IPS-18a (cell line): ENCODE data around the gene ARAP2.
A peak's percentile ranks its signal among the peaks of the same experiment; 100 is the strongest.

Source experiments
- H3K27ac ChIP-seq: one replicate; pipeline ENCODE4 v1.5.1; 2013; ENCODE audit warnings: low read length
- H3K27me3 ChIP-seq: one replicate; pipeline ENCODE4 v1.6.1; 2013; ENCODE audit warnings: mild to moderate bottlenecking, low read length; ENCODE audit not compliant: control insufficient read depth, insufficient read depth
- H3K36me3 ChIP-seq: one replicate; pipeline ENCODE4 v1.6.1; 2013; ENCODE audit warnings: low read depth, low read length; ENCODE audit not compliant: control insufficient read depth
- H3K4me1 ChIP-seq: one replicate; pipeline ENCODE4 v1.6.1; 2013; ENCODE audit warnings: low read depth, low read length; ENCODE audit not compliant: control insufficient read depth
- H3K4me3 ChIP-seq: one replicate; pipeline ENCODE4 v1.5.1; 2013; ENCODE audit warnings: low read length
- H3K9ac ChIP-seq: one replicate; pipeline ENCODE4 v1.6.1; 2013; ENCODE audit warnings: mild to moderate bottlenecking, low read length, moderate library complexity
- H3K9me3 ChIP-seq: one replicate; pipeline ENCODE4 v1.6.1; 2013; ENCODE audit warnings: low read depth, low read length; ENCODE audit not compliant: control insufficient read depth

The ARAP2 gene

DNA sequence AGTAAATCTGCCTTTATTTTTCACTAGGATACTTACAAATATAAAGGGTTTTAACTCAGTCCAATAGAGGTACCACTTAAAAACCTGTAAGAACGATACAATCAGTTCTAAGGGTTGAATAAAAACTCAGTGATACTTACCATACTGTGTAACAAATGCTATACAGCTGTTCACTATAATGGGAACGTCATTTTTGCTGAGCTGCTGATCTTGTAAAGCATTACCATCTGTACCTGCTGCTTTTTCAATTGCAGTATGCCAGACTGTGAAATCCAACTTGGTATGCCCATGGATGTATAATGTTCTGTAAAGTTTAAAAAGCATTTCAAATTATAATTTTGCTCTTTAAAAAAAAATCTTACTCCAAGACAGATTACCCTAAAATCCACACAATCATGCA lies 111.2 kb downstream of the ARAP2 start:
- Histone ChIP-seq H3K9me3 (no peaks in the 10 kb centered on the region), H3K4me1 (peaks cover 11% of the 10 kb centered on the region), H3K4me3 (no peak overlapping the region), H3K36me3 (no peaks in the 10 kb centered on the region), H3K27ac (no peak overlapping the region), H3K9ac (no peak overlapping the region), H3K27me3 (no peaks in the 10 kb centered on the region)

DNA sequence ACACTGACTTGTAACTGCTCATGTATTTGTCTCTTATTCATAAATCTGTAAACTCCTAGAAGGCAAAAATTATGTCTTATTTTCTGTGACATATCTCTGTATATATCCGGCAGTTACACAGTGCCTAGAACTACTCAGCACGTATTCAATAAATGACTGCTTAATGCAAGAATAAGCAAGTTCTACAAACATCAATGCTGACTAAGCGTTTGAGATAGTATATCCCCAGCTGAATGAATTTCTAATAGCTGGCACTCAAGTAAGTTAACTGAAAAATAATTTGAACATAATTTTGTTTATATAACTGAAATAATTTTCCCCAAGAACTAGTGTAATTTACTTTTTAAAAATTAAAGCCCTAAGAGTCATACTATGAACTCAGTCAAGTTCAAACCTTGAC lies 113.7 kb downstream of the ARAP2 start:
- H3K36me3 ChIP-seq = no peaks in the 10 kb centered on the region

GRCh38 chr4:36128689-36129088 lies 115.6 kb downstream of the ARAP2 start:
- peak overlapping the region; percentile 52 for H3K27ac ChIP-seq
- no peak overlapping the region for H3K4me3 ChIP-seq
- H3K4me1 ChIP-seq = peaks cover 15% of the 10 kb centered on the region
- H3K9ac ChIP-seq = no peak overlapping the region
- no peaks in the 10 kb centered on the region for H3K36me3 ChIP-seq
- no peaks in the 10 kb centered on the region for H3K9me3 ChIP-seq
- H3K27me3 ChIP-seq = no peaks in the 10 kb centered on the region

More for the DNA sequence above, 113.7 kb downstream of the ARAP2 start:
- Histone ChIP-seq H3K4me1 (peaks cover 15% of the 10 kb centered on the region), H3K27ac (no peak overlapping the region), H3K27me3 (no peaks in the 10 kb centered on the region), H3K9ac (no peak overlapping the region), H3K4me3 (no peak overlapping the region), H3K9me3 (no peaks in the 10 kb centered on the region)

- no peaks in the 10 kb centered on the region for H3K27me3 ChIP-seq
- H3K9me3 ChIP-seq = no peaks in the 10 kb centered on the region
- H3K9ac ChIP-seq = no peak overlapping the region
- no peak overlapping the region for H3K4me3 ChIP-seq
- H3K27ac ChIP-seq = no peak overlapping the region
- H3K4me1 ChIP-seq = peaks cover 14% of the 10 kb centered on the region
- H3K36me3 ChIP-seq = no peaks in the 10 kb centered on the region
These were observed 120.4 kb downstream of the ARAP2 start for GRCh38 chr4:36123906-36124305.

GRCh38 chr4:36115312-36115711 lies 129.0 kb downstream of the ARAP2 start:
- Histone ChIP-seq H3K9me3 (no peaks in the 10 kb centered on the region), H3K36me3 (no peaks in the 10 kb centered on the region), H3K9ac (no peak overlapping the region), H3K27ac (no peak overlapping the region), H3K27me3 (no peaks in the 10 kb centered on the region), H3K4me1 (peaks cover 8% of the 10 kb centered on the region), H3K4me3 (no peak overlapping the region)

DNA sequence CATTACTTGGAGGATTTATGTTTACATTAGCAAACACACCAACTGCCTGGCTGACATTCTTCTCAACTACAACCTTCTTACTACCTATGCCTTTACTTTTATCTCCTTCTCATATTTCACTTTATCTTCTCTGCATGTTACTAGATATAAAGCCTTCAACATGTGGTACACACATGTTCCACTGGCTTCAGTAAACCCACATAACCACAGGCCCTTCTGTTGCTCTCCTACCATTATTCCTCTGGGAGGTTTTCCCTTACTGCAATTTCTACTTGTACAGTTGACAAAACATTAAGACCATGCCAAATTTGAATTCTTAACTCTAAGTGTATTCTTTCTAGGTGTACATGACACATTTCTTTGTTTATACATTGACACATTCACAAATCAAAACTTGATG lies 133.1 kb downstream of the ARAP2 start:
- Histone ChIP-seq H3K9me3 (no peaks in the 10 kb centered on the region), H3K4me1 (no peaks in the 10 kb centered on the region), H3K9ac (no peak overlapping the region), H3K4me3 (no peak overlapping the region), H3K36me3 (no peaks in the 10 kb centered on the region), H3K27ac (no peak overlapping the region), H3K27me3 (no peaks in the 10 kb centered on the region)

DNA sequence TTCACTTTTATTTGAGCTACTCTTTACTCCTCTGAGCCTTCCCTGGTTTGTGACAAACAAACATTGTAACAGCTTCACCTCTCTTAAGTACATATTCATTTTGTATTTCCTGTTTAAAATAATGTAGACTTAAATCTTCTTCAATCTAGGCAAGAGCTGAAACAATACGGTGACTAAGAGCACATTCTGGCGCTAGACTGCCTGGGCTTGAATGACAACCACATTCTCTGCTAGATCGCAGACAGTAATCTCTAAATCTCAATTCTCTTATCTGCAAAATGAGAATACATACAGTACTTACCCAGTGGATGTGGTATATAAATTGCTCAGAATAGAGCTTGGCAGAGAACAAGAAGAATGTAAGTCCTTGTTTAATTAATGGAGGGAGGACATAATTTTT lies 144.8 kb downstream of the ARAP2 start:
- H3K9ac ChIP-seq = no peak overlapping the region
- no peaks in the 10 kb centered on the region for H3K27me3 ChIP-seq
- no peaks in the 10 kb centered on the region for H3K9me3 ChIP-seq
- no peak overlapping the region for H3K27ac ChIP-seq
- no peaks in the 10 kb centered on the region for H3K36me3 ChIP-seq
- no peaks in the 10 kb centered on the region for H3K4me1 ChIP-seq
- H3K4me3 ChIP-seq = no peak overlapping the region

- Histone ChIP-seq H3K27ac (no peak overlapping the region), H3K27me3 (no peaks in the 10 kb centered on the region), H3K4me1 (no peaks in the 10 kb centered on the region), H3K4me3 (no peak overlapping the region), H3K9me3 (no peaks in the 10 kb centered on the region), H3K9ac (no peak overlapping the region), H3K36me3 (no peaks in the 10 kb centered on the region)
These were observed 149.3 kb downstream of the ARAP2 start for GRCh38 chr4:36094995-36095394.

DNA sequence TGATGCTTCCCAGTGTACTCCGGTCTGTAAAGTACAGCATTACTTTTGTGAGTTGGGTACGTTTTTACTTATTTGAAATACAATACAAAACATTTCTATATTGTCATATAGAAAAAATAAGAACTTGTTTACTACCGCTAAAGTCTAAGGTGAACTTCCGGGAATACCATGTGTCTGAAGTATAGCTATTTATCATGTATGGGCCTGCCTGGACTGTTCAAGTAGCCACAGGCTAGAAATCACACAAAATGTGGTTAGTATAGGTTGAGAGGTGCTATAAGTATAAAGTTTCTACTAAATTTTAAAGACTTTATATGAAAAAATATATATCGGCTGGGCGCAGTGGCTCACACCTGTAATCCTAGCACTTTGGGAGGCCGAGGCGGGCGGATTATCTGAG lies 152.3 kb downstream of the ARAP2 start:
- no peaks in the 10 kb centered on the region for H3K27me3 ChIP-seq
- no peaks in the 10 kb centered on the region for H3K4me1 ChIP-seq

DNA sequence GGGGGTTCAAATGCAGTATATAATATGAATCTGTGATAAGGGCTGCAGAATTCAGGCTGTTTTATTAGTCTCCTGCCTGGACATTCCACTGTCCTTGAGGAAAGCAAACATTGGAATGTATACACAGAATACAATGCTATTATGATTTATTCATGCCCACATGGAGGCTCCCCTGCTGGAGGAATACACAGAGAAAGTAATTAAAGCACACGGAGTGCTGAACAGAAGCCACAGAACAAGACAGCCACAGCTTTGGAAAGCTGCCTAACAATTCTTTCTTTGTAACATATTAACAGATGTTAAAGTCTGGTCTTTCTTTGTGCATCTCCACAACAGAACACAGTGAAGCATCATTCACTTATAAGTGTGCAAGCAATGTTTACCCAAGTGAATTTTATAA lies 155.8 kb downstream of the ARAP2 start:
- H3K9ac ChIP-seq = no peak overlapping the region
- H3K27ac ChIP-seq = no peak overlapping the region
- H3K9me3 ChIP-seq = no peaks in the 10 kb centered on the region
- H3K4me1 ChIP-seq = no peaks in the 10 kb centered on the region
- no peaks in the 10 kb centered on the region for H3K27me3 ChIP-seq
- H3K36me3 ChIP-seq = no peaks in the 10 kb centered on the region
- no peak overlapping the region for H3K4me3 ChIP-seq

More for the DNA sequence above, 152.3 kb downstream of the ARAP2 start:
- no peak overlapping the region for H3K9ac ChIP-seq
- no peaks in the 10 kb centered on the region for H3K9me3 ChIP-seq
- no peak overlapping the region for H3K27ac ChIP-seq
- H3K36me3 ChIP-seq = no peaks in the 10 kb centered on the region
- H3K4me3 ChIP-seq = no peak overlapping the region

DNA sequence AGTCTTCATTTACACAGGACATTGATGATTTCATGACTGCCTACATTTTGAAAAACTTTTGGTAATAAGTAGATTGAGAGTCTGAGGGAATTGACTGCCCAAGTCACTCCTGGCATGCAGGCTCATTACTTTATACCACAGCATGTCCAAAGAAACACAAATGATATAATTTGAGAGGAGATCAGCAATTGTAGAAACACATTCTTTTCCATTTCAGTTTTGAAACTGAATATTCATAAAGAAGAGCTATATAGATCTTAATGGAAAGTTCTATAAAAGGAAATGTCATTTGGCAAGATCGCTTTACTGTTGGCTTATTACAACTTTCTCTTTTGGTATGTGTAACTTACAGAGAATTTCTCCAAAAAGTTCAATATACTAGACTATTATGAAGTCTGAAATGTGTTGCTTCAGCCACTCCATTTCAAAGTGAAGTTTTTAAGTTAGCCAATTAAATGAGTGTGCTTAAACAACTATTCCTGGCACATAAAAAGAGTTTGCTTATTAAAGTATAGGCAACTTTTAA lies 158.0 kb downstream of the ARAP2 start:
- Histone ChIP-seq H3K27ac (no peak overlapping the region), H3K4me3 (no peak overlapping the region), H3K27me3 (no peaks in the 10 kb centered on the region), H3K9ac (no peak overlapping the region), H3K4me1 (no peaks in the 10 kb centered on the region), H3K9me3 (no peaks in the 10 kb centered on the region), H3K36me3 (no peaks in the 10 kb centered on the region)

DNA sequence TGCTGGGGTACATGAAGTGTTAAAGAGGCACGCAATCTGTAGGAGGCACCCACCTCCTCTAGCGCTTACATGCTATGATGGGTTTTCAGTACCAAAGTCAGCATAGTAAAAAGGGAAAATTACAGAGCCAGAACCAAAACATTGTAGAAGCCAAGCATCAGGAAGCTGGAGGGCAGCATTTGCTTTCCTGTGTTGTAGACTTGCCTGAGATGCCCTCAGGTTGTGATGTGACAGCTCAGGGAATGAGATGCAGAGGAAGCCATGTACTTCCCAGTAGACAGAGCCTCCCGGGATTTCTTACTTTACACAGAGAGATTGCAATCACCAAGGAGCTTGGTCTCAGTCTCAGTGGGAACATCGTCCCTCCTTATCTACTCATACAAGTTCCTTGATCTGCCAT lies 161.5 kb downstream of the ARAP2 start:
- Histone ChIP-seq H3K9me3 (no peaks in the 10 kb centered on the region), H3K36me3 (no peaks in the 10 kb centered on the region), H3K27ac (no peak overlapping the region)

More for the DNA sequence above, 161.5 kb downstream of the ARAP2 start:
- no peak overlapping the region for H3K9ac ChIP-seq
- no peaks in the 10 kb centered on the region for H3K27me3 ChIP-seq
- H3K4me3 ChIP-seq = no peak overlapping the region
- H3K4me1 ChIP-seq = no peaks in the 10 kb centered on the region
